Heart left ventricle (tissue), 13 donors: Measurements from ENCODE around the gene ADCK1.

Source experiments
- POLR2A ChIP-seq, 2 donors: fragments of 450-650 bp; IDR thresholded peaks; one replicate each; pipeline ENCODE4 v1.6.1; 2017; ENCODE audit warnings: antibody characterized with exemption in 2 of 2, mild to moderate bottlenecking in 2 of 2, moderate library complexity in 2 of 2
- TF ChIP-seq, protein P1 (sequence below), 12 donors: fragments of 200-600 bp; sonication (generic) in 4 of 12; IDR thresholded peaks; one replicate each; pipeline versions ENCODE4 v1.5.0 to v1.8.0; 2018 to 2022; ENCODE audit warnings: antibody characterized with exemption in 12 of 12, mild to moderate bottlenecking in 5 of 12
- donor health status: ischemic (EF 13 %, LVEDD 7.1; RV severe dilation, severe dysfunction).
- donor health status: DM: no; HTN: yes; CAD: no.
- donor health status: DM: no; HTN: no; CAD: no.
- donor health status: ischemic (EF 25% LVEDD 6.9; RV normal size, moderate dysfunction).
- donor health status: ischemic (EF 25% LVEDD 5.7; RV mildly dilated, moderate dysfunction).
- donor health status: ischemic (EF 35%, LVEDD 5.7; RV mildly dilated, moderate dysfunction).
- donor health status: nonischemic (EF 11% LVEDD 7.7; RV severe dilation, severe dysfunction).
- donor health status: DM: yes; HTN: yes; CAD: no.
- donor health status: PGD.
- donor health status: ischemic (EF 29% LVEDD 5.4; RV normal size, mild dysfunction).
- donor health status: nonischemic (EF 23%, LVEDD 6.1; RV moderate dilation, normal function).

DNA sequence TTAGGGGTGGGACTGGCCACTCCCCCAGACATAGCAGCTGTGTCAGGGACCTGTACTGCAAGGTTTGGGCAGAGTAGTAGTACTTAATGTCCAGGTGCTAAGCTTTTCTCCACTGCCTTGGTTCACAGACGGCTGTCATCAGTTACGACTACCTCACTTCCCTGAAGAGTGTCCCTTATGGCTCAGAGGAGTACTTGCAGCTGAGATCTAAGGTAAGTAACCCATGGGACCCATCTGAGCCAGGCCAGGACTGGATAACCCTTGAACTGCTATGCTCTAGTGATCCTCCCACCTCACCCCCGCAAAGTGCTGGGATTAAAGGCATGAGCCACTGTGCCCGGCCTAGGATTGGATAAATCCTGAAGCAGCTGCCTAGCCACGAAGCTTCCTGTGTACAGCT lies 22.4 kb downstream of the ADCK1 start:
- TF ChIP-seq, protein P1, sequence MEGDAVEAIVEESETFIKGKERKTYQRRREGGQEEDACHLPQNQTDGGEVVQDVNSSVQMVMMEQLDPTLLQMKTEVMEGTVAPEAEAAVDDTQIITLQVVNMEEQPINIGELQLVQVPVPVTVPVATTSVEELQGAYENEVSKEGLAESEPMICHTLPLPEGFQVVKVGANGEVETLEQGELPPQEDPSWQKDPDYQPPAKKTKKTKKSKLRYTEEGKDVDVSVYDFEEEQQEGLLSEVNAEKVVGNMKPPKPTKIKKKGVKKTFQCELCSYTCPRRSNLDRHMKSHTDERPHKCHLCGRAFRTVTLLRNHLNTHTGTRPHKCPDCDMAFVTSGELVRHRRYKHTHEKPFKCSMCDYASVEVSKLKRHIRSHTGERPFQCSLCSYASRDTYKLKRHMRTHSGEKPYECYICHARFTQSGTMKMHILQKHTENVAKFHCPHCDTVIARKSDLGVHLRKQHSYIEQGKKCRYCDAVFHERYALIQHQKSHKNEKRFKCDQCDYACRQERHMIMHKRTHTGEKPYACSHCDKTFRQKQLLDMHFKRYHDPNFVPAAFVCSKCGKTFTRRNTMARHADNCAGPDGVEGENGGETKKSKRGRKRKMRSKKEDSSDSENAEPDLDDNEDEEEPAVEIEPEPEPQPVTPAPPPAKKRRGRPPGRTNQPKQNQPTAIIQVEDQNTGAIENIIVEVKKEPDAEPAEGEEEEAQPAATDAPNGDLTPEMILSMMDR (IDR thresholded peaks at IDR 0.05): no peak
- TF ChIP-seq POLR2A (IDR thresholded peaks at IDR 0.05): no peak
